Kidney epithelial cell (primary cell): ENCODE measurements around the gene C1QTNF7. TPM values are rescaled to one million over a fixed set of nuclear protein-coding genes. Genes with fewer than 3 reads are reported as not detected.
A peak's percentile ranks its signal among the peaks of the same experiment; 100 is the strongest.

Experiments
- DNase-seq: peaks from one replicate; pipeline ENCODE4 v3.0.0-alpha.2; 2010; ENCODE audit warnings: low read depth
- H3K27me3 ChIP-seq: 2 replicates; pipeline ENCODE4 v1.6.0; 2011; ENCODE audit warnings: low read length; ENCODE audit not compliant: control insufficient read depth, insufficient read depth
- H3K36me3 ChIP-seq: 2 replicates; pipeline ENCODE4 v1.5.1; 2011; ENCODE audit warnings: low read length; ENCODE audit not compliant: control insufficient read depth, insufficient read depth
- H3K4me3 ChIP-seq: 2 replicates; pipeline ENCODE4 v1.5.1; 2011; ENCODE audit warnings: low read depth, mild to moderate bottlenecking, control low read depth, low read length
- total RNA-seq: library from RNA; depleted of rRNA; stranded (reverse); fragments of >200 nt; gene quantifications from 2 replicates; pipeline ENCODE4 v1.2.3, GENCODE V29; 2015
- TF ChIP-seq, protein P1 (sequence below): IDR thresholded peaks from 2 replicates; pipeline ENCODE4 v1.5.1; 2011; ENCODE audit warnings: mild to moderate bottlenecking, moderate library complexity, low read length, control low read depth, inconsistent platforms; ENCODE audit not compliant: insufficient read depth, poor library complexity, severe bottlenecking

The C1QTNF7 gene
- total RNA-seq, 1 donor from 2014 or later, result not detected

DNA sequence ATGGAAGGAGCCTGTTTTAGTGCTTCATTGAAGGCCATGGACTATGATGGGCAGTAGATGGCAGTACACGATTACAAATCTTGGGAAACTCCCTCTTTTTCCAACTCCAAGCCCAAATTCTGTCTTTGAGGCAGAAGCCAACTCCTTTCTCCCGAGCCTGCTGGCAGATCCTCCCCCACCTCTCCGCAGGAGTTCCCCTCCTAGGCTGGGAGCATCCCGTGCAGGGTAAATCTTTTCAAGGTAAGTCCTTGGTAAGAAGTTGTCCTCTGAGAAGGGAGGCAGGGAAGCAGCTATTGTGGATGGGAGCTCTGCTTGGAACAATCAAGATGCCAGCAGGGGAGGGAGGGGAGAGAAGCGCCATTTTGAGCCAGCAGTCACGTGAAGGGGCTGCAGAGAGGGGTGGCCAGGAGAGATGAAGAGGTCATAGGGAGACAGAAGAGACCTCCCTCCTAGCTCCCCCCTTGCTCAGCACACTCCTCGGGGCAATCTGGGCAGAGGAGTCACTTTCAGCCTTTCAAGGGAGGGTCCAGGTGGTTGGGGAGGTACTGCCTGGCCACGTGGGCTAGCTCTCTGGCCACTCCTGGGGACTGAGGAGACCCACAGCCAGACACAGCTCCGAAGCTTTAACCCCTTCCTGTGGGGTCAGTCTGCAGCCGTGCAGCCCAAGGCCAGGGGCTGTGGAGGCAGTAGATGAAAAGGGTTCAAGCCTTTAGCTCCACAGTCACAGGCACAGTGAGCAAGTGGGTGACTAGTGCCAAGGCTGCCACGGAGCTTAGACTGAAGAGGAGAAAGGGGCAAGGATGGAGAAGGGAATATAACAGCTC, 51.5 kb downstream of the C1QTNF7 start:
- Histone ChIP-seq H3K27me3 (no peaks in the 10 kb centered on the region), H3K36me3 (peaks cover 1% of the 10 kb centered on the region), H3K4me3 (peak overlapping the region; percentile 33)
- TF ChIP-seq, protein P1, sequence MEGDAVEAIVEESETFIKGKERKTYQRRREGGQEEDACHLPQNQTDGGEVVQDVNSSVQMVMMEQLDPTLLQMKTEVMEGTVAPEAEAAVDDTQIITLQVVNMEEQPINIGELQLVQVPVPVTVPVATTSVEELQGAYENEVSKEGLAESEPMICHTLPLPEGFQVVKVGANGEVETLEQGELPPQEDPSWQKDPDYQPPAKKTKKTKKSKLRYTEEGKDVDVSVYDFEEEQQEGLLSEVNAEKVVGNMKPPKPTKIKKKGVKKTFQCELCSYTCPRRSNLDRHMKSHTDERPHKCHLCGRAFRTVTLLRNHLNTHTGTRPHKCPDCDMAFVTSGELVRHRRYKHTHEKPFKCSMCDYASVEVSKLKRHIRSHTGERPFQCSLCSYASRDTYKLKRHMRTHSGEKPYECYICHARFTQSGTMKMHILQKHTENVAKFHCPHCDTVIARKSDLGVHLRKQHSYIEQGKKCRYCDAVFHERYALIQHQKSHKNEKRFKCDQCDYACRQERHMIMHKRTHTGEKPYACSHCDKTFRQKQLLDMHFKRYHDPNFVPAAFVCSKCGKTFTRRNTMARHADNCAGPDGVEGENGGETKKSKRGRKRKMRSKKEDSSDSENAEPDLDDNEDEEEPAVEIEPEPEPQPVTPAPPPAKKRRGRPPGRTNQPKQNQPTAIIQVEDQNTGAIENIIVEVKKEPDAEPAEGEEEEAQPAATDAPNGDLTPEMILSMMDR, result peak; percentile 68
- peak; percentile 43 for DNase-seq

- H3K4me3 ChIP-seq, result peak overlapping the region; percentile 33
- no peaks in the 10 kb centered on the region for H3K27me3 ChIP-seq
- TF ChIP-seq, protein P1, result no peak
- no peak for DNase-seq
- H3K36me3 ChIP-seq, result peaks cover 1% of the 10 kb centered on the region
Observed at GRCh38 chr4:15479913-15480185, 52.0 kb downstream of the C1QTNF7 start.

GRCh38 chr4:15481961-15482745, 54.3 kb downstream of the C1QTNF7 start:
- Histone ChIP-seq H3K36me3 (peaks cover 1% of the 10 kb centered on the region), H3K4me3 (no peak overlapping the region), H3K27me3 (no peaks in the 10 kb centered on the region)
- TF ChIP-seq, protein P1, result no peak
- no peak for DNase-seq

- TF ChIP-seq, protein P1, result no peak
- H3K27me3 ChIP-seq, result no peaks in the 10 kb centered on the region
- no peak for DNase-seq
- peaks cover 1% of the 10 kb centered on the region for H3K36me3 ChIP-seq
- no peak overlapping the region for H3K4me3 ChIP-seq
Observed at GRCh38 chr4:15482842-15483241, 55.0 kb downstream of the C1QTNF7 start.

GRCh38 chr4:15488136-15488535, 60.3 kb downstream of the C1QTNF7 start:
- no peak for DNase-seq
- TF ChIP-seq, protein P1, result no peak
- H3K36me3 ChIP-seq, result no peaks in the 10 kb centered on the region
- no peak overlapping the region for H3K4me3 ChIP-seq
- H3K27me3 ChIP-seq, result no peaks in the 10 kb centered on the region
